ENCODE measurements around the gene GALNT17.
"Not testable (repeated sequence)": the region's sequence is repeated elsewhere in the genome, so short reads cannot be mapped to it uniquely, and the experiment has no call there.

GALNT17 gene

DNA sequence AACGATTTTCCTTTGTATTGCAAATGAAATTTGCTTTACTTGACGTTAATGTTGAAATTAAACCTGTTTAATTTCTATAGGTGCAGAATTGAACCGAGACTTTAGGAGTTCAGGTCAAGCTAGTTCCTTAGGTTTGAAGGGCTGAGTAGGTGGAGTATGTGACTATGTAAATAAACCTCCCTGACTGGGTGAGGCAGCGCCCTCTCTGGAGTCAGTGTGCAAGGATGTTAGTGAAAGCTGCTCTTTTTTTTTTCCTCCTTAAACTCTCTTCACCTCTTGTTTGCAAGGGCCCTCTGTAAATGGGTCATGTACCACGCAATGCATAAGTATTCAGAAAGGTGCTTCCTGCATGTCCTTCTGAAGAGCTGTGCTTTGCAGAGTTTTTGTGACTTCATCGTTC, 33.8 kb downstream of the GALNT17 start:
- no peak for DNase-seq (ENCODE audit: low spot score)

DNA sequence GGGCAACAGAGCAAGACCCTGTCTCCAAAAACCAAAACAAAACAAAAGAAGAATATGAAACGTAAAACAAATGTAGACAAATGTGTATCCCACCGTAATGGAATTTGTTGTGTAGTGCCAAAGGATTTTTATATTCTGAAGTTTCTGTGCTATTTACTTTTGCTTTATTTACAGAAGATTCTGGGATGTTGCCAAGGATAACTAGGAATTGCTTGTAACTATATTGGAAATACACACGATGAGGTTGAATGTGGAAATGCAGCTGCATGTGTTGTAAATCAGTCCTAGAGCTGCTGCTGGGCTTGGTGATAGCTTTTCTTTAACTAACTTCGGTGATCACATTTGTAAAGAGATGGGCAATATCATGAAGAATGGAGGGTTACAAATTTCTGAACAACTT, 39.5 kb downstream of the GALNT17 start:
- DNase-seq (ENCODE audit: low spot score), result no peak

DNA sequence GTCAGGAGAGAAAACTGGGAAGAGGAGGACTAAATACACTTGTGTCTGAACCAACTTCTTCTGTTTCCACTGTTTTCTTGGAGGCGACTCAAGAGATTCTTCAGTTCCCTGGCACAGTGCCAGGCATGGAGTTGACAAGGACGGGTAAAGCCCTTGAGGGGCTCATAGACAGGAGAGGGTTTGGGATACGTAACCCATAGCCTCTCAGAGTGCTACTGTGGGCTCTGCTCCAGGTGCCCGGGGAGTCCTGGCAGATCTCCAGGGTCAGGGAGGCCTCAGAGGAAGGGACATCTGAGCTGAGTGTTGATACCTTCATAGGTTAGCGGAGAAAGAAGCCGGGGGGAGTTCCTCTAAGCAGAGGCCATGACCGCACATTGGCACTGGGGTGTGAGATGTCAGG, 42.0 kb downstream of the GALNT17 start:
- DNase-seq (ENCODE audit: low spot score), result no peak

DNA sequence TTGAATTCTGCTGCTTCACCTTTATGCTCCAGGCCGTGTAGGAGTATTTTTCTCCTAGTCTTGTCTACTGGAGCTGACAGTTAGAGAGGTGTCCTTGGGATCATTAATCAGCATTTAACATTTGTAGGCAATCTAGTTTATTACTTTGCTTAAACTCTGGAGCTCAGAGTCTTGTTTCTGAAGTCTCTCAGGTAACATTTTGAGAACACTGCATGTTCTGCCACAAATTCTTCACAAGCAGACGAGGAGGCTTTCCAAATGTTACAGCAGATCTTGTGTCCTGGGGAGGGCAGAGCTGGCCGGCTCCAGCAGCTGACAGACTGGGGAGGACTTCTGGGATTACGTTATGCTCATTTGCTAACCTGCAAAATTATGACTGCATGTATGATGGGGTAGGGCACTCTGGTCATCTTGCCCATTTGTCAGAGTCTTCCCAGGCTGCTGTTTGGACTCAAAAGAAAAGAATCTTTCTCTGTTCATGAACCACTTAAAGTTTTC, 50.5 kb downstream of the GALNT17 start:
- no peak for DNase-seq (ENCODE audit: low spot score)

DNA sequence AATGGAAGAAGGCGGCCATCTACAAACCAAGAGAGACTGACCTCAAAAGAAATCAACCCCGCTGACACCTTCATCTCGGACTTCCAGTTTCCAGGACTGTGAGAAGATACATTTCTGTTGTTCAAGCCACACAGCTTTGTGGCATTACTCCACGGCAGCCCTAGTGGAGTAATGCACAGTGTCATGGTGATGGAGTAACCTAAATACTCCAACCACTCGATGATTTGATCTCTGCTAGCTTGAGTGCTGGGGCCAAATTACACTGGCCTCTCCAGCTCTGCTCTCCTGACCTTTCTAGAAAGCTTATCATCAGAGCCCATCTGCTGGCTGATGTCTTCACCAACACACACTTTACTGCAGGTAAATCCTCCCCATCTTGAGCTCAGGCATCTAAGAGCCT, 52.2 kb downstream of the GALNT17 start:
- DNase-seq (ENCODE audit: low spot score), result no peak

DNA sequence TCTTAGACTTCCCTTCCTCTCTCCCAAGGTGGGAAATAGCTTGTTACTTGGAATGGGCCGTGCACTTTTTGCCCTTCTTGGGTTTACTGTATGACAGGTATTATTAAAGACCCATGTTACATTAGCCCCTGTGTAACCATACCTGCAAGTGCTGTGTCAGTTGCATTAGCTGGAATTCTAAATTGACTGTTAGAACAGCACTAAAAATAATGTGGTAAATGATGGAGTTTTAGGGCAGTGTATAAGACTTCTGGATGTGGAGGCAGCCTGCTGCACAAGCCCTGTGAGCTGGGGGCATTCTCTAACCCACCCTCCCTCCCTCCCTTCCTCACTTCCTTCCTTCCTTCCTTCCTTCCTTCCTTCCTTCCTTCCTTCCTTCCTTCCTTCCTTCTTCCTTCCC, 52.7 kb downstream of the GALNT17 start:
- no peak for DNase-seq (ENCODE audit: low spot score)

DNA sequence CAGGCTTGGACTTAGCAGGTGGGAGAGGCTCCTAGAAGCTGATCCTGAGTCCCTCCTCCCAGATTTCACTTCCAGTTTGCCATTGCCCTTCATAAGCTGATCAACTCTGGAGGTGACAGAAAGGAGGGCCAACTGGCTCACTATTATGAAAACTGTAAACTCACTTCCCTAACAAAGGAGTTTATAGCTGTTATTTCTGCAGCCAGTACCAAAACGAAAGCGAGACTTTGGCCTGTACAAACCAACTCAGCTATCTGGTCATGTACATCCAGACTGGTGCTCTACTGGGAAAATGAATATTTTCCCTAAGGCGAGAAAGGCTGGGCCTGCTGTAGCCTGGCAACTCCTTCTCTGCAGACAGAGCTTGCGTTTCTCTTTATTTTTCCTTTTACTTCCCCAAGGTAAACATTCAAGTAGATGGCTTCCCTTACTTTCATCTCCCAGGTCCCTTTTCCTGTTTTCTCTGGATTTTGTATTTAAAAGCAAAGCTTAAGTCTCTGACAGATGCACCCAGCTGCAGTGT, 54.7 kb downstream of the GALNT17 start:
- DNase-seq (ENCODE audit: low spot score), result no peak

DNA sequence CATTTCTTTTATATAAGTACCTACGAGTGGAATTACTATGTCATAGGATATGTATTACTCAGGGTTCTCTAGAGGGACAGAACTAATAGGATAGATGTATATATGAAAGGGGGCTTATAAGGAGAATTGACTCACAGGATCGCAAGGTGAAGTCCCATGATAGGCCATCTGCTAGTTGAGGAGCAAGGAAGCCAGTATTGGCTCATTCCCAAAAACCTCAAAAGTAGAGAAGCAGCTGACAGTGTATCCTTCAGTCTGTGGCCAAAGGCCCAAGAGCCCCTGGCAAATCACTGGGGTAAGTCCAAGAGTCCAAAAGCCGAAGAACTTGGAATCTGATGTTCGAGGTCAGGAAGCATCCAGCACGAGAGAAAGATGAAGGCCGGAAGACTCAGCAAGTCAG, 59.8 kb downstream of the GALNT17 start:
- DNase-seq (ENCODE audit: low spot score), result no peak

DNA sequence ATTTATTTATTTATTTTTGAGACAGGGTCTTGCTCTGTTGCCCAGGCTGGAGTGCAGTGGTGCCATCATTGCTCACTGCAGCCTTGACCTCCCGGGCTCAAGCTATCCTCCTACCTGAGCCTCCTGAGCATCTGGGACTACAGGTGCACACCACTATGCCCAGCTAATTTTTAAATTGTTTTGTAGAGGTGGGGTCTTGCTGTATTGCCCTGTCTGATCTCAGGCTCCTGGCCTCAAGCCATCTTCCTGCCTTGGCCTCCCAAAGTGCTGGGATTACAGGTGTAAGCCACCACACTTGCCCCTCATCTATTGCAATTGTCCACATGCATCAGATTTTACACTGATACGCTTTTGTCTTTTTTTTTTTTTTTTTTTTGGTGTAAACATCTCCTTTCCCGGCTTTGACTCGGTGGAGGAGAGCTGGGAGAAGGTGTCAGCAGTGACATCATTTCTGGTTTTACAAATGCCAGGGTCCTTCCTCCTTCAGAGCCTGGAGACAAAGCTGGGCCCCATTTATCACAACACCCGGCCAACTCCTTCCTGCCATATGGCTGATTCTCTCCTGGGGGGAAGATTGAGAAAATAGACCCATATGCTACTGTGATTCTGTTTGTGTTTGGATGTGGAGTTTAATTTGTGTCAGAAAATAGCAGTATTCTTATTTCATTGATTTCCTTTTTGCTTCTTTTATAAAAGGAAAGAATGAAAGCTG, 61.3 kb downstream of the GALNT17 start:
- DNase-seq (ENCODE audit: low spot score), result no peak

DNA sequence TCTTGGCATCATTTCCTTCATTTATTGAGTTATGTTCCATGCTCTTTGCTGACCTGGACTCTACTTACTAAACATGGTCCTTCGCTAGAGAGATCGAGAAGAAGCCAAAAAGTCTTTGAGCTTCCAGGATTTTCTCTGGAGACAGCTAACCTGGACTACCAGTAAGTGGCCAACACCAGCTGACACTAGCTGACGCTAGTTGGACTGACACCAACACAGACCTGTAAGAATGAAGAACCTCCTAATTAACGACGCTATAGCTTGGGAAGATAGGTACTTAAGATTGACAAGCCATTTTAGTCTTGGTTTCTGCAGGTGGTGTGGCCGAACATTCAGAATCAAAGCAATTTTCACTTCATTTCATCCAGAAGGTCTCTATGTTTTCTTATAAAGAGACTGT, 66.4 kb downstream of the GALNT17 start:
- no peak for DNase-seq (ENCODE audit: low spot score)

DNA sequence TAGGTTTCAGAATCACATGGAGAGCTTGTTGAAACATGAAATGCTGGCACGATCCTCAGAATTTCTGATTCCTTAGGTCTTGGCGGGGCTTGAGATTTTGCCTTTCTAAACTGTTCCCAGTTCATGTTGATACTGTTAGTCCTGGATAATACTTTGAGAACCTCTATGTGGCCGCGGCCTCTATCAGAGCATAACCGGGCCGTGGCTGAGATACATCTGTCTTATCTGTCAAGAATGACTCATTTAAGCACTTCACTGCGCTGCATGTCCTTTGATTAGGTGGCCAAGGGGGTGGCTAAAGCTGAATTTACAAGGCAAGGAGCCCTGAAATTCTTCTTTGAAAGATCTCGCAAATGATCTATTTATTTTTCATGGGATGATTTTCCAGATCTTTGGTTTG, 66.9 kb downstream of the GALNT17 start:
- no peak for DNase-seq (ENCODE audit: low spot score)

DNA sequence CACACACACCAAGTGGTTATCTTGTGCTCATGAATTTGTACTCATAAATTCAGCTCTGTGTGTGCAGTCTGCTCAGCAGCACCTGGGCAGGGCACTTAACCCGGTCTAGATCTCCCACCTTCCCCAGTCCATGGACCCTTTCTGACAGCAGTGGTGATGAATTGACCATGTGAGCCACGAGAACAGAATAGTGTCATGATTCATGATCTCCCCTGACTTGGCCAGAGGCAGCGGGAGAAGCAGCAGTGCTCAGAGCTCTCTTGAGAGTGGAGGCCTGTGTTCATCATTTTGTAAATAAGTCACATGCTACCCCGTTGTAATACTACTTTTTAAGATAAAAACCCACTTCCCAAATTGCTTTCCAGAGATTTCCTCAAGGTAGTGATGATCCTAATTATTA, 74.2 kb downstream of the GALNT17 start:
- no peak for DNase-seq (ENCODE audit: low spot score)

DNA sequence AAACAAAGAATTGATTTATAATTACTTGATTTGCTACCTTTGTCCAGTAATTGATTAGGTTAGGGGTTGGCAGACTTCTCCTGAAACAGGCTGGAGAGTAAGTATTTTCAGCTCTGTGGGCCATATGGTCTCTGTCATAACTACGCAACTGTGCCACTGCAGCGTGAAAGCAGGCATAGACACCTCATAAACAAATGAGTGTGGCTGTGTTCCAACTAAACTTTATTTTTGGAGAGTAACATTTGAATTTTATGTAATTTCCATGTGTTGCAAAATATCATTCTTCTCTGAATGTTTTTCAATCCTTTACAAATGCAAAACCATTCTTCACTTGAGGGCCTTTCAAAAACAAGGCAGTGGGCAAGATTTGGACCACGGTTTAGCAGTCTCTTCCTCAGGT, 76.9 kb downstream of the GALNT17 start:
- no peak for DNase-seq (ENCODE audit: low spot score)

DNA sequence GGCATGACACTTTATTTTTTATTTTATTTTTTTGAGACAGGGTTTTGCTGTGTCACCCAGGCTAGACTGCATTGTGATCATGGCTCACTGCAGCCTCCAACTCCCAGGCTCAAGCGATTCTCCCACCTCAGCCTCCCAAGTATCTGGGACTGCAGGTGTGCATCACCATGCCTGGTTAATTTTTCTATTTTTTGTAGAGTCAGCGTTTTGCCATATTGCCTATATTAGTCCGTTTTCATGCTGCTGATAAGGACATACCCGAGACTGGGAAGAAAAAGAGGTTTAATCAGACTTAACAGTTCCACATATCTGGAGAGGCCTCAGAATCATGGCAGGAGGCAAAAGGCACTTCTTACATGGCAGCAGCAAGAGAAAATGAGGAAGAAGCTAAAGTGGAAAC, 77.5 kb downstream of the GALNT17 start:
- DNase-seq (ENCODE audit: low spot score), result not testable (repeated sequence)

DNA sequence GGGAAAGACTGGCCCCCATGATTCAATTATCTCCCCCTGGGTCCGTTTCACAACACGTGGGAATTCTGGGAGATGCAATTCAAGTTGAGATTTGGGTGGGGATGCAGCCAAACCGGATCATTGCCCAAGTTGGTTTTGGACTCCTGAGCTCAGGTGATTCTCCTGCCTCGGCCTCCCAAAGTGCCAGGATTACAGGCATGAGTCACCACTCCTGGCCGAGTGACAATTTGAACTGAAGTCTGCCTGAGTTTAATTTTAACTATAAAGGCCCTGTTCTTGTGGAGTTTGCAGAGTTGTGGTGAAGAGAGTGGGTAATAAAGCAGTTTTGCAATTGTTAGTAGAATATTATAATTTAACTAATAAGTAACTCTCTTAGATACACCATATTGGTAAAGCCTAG, 78.3 kb downstream of the GALNT17 start:
- no peak for DNase-seq (ENCODE audit: low spot score)

DNA sequence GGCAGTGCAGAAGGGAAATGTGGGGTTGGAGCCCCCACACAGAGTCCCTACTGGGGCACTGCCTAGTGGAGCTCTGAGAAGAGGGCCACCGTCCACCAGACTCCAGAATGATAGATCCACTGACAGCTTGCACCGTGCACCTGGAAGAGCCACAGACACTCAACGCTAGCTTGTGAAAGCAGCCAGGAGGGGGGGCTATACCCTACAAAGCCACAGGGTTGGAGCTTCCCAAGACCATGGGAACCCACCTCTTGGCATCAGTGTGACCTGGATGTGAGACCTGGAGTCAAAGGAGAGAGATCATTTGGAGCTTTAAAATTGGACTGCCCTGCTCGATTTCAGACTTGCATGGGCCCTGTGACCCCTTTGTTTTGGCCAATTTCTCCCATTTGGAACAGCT, 80.5 kb downstream of the GALNT17 start:
- DNase-seq (ENCODE audit: low spot score), result not testable (repeated sequence)

DNA sequence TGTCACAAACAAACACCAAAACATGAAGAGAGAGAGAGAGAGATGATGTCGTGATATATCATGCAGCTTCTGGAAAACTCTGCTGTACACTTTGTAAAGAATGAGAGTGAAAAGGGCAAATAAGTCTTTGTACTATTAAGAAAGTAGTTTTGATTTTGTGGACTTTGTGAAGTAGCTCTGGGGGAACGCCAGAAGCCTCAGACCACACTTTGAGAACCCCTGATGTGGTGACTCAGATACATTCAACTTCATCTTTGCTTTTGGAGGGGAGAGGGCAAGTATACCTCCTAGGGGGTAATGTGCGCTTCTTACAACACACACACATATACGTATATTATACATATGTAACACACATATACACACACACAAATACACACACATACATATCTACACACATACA, 84.3 kb downstream of the GALNT17 start:
- DNase-seq (ENCODE audit: low spot score), result no peak

DNA sequence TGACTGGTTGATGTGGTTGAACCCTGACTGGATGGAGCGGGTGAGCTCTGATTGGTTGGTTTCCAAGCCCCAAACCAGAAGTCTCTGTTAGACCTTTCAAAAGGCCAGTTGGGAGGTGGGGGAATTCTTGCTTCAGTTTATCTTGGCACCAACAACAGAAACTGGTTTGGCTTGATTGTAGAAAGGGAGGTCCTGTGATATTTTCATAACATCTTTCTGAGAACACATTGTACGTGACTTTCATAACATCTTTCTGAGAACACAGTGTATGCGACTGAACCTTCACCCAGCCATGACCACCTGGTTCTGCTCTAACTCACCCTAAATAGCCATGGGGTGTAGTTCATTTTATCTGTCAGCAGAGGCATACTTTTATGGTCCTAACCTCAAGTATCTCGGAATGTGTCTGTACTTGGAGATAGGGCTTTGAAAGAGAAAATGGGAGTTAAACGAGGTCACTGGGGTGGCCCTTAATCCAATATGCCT, 88.3 kb downstream of the GALNT17 start:
- no peak for DNase-seq (ENCODE audit: low spot score)

DNA sequence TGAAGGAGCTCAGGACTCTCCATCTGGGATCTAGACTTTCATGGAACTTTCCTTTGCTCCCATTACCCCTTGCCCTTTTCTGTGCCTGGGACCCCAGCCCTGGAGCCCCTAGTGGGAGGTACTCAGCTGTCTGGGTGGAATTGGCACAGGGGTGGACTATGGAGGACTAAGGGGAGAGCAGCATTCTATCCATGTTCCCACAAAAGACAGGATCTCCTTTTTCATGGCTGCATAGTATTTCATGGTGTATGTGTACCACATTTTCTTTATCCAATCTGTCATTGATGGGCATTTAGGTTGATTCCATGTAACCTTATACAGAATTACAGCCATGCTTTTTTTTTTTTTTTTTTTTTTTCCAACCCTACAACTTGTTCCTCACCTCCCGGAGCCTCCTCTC, 89.1 kb downstream of the GALNT17 start:
- DNase-seq (ENCODE audit: low spot score), result no peak

DNA sequence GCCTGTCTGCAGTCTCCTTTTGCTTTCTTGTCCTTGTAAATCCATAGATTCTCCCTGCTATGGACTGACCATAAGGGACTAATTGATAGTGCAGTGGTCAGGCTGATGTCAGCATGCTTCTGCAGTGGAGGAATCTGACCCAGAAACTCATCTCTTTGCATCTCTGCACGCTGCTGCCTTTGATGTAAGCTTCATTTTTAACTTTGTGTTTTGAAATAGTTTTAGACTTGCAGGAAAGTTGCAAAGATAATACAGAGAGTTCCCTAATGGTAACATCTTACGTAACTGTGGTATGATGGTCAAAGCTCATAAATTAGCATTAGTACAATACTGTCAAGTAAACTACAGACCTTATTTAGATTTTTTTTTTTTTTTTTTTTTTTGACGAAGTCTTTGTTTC, 89.6 kb downstream of the GALNT17 start:
- no peak for DNase-seq (ENCODE audit: low spot score)

DNA sequence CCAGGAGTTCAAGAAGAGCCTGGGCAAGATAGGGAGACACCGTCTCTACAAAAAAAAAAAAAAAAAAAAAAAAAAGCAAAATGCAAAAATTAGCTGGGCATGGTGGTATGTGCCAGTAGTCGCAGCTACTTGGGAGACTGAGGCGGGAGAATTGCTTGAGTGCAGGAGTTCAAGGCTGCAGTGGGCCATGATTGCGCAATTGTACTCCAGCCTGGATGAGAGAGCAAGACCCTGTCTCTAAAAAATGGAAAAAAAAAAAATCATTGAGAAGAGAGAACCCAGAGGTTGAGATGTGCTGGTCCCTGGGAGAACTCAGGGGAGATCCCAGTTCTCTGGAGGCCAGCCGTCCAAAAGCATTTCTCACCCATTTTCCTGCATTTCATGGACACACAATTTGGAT, 95.2 kb downstream of the GALNT17 start:
- no peak for DNase-seq (ENCODE audit: low spot score)

DNA sequence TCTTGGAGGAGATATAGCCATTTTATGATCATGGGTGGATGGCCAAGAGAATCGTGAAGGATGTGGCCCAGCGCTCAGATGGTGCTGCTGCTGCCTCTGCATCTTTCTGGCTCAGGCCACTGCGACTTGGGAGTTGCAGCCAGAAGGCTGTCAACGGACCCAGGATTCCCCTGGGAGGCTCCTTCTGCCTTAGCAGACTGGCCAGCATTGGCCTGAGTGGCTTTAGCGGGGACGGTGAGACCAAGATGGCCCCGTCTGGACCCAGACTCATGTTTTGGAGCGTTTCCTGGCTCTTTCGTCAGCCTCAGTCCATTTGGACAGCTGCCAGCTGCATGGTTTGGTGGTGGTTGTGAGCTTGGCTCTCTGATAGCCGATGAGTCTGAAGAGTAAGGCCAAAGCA, 97.2 kb downstream of the GALNT17 start:
- DNase-seq (ENCODE audit: low spot score), result no peak

DNA sequence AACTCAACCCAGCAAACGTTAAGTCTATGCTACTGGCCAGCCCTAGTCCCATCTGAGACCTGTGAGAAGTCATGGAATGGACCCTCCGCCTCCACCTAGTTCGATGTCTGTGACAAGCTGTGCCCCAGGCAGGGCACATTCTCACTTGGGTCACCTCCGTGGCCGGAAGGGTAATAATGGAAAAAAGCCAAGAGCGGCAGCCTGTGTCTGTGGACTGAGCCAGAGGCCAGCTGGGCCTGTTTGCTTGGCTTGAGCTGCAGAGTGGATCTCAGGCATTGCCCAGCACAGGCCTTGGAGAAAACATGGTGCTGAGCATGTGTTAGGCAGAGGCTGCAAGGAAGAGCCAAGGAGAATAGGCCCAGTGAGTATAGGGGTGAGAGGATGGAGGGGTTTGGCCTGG, 97.8 kb downstream of the GALNT17 start:
- no peak for DNase-seq (ENCODE audit: low spot score)

DNA sequence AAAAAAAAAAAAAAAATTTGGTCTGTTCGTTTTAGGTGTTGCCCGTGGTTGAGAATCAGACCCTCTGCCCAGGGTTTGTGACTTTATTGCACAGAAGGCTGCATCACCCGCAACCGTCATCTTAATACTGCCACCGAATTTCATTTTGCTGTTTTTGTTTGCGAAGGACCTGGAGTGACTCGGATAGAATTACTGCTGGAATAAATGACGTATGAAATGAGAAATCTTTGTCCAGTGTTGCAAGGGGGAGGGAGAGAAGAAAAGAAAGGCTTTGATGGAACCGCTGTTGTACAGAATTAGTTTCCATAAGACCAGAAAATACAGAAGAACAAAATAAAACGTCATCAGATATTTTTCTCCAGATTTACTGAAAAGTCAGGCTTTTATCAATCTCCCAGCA, 103.3 kb downstream of the GALNT17 start:
- DNase-seq (ENCODE audit: low spot score), result no peak
